HG03025 (cell line): ENCODE results near the gene OR10G2.
"Not testable (repeated sequence)": the region's sequence is repeated elsewhere in the genome, so short reads cannot be mapped to it uniquely, and the experiment has no call there.

Experiments used
- ATAC-seq: cut with Tn5 transposase; IDR thresholded peaks from one replicate; pipeline ENCODE4 v1.9.1; 2021; ENCODE audit warnings: mild to moderate bottlenecking, moderate library complexity; ENCODE audit not compliant: unreplicated experiment, low FRiP score

Gene OR10G2

DNA sequence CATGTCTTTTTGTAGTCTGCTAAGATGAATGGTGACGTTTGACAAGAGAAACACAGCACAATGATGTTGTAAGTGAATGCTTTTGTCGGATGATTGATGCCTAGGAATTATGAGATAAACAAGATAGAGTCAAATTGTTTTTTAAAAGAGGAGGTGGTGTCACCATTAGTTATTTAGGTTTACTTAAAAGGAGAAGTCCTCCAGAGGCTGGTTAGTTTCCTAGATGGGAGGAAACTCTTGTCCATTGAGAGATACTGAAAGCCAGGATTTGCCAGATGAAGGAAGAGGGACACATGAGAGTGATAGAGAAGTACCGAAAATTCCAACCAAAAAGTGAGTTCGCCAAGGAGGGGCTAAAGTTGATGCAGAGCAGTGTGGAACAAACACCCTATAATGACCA, at the start of gene OR10G2:
Gene OR10G2 (minus strand): TSS at position 101 of the 400 bp plus-strand sequence. CDS start 98 bp downstream, at position 3.
- no peak for ATAC-seq

- ATAC-seq: no peak
Observed at GRCh38 chr14:21680072-21680471, 45.3 kb upstream of the OR10G2 start.

- no peak for ATAC-seq
Observed at GRCh38 chr14:21675566-21675965, 40.8 kb upstream of the OR10G2 start.

GRCh38 chr14:21673718-21674117, 39.0 kb upstream of the OR10G2 start, which contains the start of gene OR4E1:
Gene OR4E1, minus strand, starts transcription at chr14:21673818. Its CDS starts 2,883 bp downstream, at chr14:21670935.
- ATAC-seq: no peak

GRCh38 chr14:21672116-21672515, 37.4 kb upstream of the OR10G2 start:
- no peak for ATAC-seq

DNA sequence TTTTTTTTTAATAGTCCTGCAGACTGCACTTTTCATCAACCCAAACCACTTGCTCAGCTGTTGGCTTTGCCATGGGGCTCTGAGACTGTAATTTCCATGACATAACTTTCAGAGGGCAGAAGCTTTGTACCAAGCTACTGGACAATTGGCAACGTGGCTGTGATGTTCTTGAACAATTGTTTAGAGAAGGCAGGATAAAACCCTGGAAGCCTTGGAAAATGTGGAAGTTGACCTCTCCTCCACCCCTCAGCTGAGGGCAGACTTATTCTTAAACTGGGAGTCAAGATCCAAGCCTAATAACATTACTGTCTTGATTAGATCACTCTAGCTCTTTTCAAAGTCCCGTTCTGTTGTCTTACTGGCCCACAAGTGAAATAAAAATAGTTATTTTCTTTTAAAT, 36.6 kb upstream of the OR10G2 start:
- ATAC-seq: no peak

- no peak for ATAC-seq
Observed at GRCh38 chr14:21669284-21669683, 34.5 kb upstream of the OR10G2 start.

GRCh38 chr14:21668377-21668776, 33.6 kb upstream of the OR10G2 start:
- ATAC-seq: no peak

DNA sequence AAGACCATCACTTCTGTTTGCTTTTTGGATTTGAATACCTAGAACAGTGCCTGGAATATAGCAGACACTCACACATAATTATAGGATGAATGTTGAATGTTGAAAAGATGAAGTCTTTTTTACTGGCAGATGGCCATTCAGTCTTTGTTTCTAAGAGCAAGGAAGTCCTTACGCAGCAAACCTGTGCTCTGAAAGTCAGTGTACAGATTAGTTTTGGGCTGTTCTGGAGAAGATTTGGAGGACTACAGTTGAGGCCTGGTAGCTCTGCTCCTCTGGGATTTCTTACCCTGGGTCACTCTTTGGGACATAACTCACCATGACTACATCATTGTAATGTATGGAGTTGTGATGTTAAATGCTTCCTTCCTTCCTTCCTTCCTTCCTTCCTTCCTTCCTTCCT, 22.2 kb upstream of the OR10G2 start:
- ATAC-seq: no peak

- ATAC-seq: no peak
Observed at GRCh38 chr14:21654215-21654614, 19.5 kb upstream of the OR10G2 start.

DNA sequence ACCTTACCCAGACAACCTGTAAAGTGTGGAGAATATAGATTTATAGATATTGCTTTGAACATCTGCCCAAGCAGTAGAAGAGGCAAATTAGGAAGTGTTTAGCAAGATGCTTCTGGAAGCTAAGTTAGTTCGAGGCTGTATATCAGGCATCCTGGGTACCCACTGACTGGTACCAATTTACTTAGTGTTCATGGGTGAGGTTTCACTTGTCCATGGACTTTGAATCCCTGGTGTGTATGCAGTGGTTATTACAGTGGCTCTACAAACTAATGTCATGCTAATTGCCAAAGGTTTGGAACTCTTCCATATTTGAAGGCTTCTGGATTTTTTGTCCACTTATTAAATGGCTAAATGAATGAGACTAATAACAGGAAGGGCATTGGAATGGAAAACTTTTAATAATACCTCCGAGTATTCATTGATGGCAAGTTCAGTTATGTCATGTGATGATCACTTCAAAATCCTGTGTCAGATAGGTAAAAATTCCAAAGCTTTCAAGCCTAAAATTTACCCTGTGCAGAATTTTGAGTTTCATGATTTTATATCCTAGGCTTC, 18.7 kb upstream of the OR10G2 start, which contains the start of gene OR4E2:
Gene OR4E2 (plus strand): TSS at position 505 of the 555 bp plus-strand sequence. CDS start 11,248 bp downstream, outside the sequence.
- no peak for ATAC-seq

GRCh38 chr14:21652209-21652808, 17.6 kb upstream of the OR10G2 start:
- no peak for ATAC-seq

DNA sequence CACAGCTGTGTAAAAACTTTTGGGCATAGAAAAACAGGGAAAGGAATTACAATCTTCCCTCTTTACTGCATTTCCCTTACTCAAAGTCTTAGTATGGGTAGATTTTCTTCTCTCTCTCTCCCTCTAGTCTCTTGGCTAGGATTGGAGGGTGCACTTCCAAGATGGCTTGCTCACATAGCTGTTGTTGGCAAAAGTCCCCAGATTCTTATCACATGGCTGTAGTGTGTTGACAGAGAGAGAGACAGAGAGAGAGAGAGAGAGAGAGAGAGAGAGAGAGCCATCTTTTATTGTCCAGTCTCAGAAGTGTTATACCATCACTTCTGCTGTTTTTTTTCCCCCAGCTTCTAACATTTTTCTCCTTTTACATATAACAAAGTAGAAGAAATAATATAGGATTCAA, 12.6 kb upstream of the OR10G2 start:
- no peak for ATAC-seq

GRCh38 chr14:21643407-21643806, 8.7 kb upstream of the OR10G2 start:
- ATAC-seq: no peak

DNA sequence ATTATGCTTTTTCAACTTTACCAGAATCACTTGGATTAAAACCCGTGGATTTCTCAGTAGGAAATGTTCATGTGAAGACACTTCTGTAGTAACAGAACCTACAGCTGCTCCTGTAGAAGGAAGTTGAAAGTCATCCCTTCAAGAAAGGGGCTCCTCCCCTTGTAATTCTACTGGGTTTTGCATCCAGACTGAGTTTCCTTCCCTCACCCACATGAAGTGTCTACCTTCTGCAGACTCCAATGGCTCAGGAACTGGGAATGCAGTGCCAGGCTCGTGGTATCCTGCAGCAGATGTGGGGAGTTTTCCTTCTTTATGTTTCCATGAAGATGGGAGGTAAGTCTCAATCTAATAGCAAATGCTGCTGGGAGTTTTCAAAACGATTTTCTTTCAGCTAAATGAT, 7.9 kb upstream of the OR10G2 start:
- no peak for ATAC-seq

- ATAC-seq: no peak
Observed at GRCh38 chr14:21631084-21631483, 3.7 kb downstream of the OR10G2 start.

DNA sequence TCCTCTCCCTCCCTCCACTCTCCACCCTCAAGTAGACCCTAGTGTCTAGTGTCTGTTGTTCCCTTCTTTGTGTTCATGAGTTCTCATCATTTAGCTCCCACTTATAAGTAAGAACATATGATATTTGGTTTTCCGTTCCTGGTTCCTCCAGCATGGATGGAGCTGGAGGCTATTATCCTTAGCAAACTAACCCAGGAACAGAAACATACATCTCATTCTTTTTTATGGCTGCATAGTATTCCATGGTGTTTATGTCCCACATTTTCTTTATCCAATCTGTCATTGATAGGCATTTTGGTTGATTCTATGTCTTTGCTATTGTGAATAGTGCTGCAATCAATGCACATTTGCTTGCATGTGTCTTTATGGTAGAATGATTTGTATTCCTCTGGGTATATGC, 4.2 kb downstream of the OR10G2 start:
- not testable (repeated sequence) for ATAC-seq

DNA sequence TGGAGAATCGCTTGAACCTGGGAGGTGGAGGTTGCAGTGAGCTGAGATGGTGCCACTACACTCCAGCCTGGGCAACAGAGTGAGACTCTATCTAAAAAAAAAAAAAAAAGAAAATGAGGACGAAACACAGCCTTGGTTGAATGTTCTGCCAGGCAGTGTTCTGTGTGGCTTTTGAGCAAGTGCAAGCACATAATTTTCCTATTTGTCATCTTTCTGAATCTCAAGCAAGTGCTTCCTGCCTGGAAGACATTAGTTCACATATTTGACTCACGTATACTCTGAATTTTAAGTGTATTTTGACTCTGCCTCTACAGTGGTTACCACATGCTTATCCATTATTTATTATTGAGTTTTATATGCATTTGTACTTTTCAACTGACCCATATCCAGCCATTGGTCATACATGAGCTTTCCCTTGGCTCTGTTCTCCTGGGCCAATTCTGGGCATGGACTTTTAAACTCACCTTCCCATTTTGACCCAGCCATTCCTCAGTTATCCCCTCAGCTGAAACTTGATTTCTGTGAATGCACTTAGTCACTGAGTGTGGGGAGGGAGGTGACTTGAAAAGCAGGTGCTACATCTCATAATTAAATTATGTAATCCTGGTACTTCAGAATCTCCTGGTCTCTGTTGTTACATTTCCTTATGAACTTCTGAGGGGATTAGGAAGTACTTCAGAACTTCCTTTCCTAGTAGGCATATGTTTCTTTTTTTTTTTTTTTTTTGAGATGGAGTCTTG, 8.1 kb downstream of the OR10G2 start:
- no peak for ATAC-seq

DNA sequence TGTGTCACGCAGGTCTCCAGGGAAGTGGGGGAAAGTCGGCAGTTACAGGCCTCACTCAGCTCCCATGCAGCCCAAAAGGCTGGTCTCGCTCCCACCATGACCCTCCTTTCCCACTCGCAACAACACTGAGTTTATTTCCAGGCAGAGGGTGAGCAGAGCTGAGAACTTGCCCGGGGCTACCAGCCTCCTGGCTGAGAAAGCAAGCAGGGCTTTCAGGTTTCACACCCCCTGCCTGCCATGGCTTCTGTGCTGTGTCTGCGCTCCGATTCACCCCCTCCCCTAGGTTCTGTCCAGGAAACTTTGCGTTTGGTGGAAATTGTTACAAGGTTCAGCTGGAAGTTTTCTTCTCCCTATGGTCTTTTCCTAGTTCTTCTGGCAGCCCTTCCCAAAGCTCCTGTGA, 17.1 kb downstream of the OR10G2 start:
- ATAC-seq: no peak

DNA sequence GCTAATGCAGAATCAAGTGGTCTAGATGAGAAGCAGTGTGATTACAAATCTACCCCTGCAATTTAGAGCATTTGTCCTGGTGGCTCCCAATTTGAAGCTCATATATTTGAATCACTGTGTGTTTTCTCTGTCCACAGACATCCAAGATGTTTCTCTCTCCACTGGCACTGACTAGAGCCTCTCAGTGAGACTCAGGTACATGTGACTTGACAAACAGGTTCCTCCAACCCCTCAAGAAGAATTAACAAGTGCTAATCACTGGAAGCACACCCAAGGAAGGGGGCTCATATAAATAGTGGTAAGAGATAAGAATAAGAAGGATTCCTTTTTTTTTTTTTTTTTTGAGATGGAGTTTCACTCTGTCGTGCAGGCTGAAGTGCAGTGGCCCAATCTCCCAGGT, 20.5 kb downstream of the OR10G2 start:
- no peak for ATAC-seq

- ATAC-seq: no peak
Observed at GRCh38 chr14:21612324-21612723, 22.4 kb downstream of the OR10G2 start.

GRCh38 chr14:21602181-21602580, 32.6 kb downstream of the OR10G2 start:
- not testable (repeated sequence) for ATAC-seq
